Measurements from ENCODE around the gene AMN.
A peak's percentile ranks its signal among the peaks of the same experiment; 100 is the strongest.

The AMN gene

GRCh38 chr14:102899516-102899900 lies 23.0 kb upstream of the AMN start:
- DNase-seq = no peak

GRCh38 chr14:102900631-102901571 lies 21.6 kb upstream of the AMN start:
- peak; percentile 17 for DNase-seq

- DNase-seq = no peak
These were observed 20.8 kb upstream of the AMN start for GRCh38 chr14:102901633-102902032.

- no peak for DNase-seq
These were observed 20.4 kb upstream of the AMN start for GRCh38 chr14:102902086-102902485.

- no peak for DNase-seq
These were observed 19.8 kb upstream of the AMN start for GRCh38 chr14:102902523-102903247.

DNA sequence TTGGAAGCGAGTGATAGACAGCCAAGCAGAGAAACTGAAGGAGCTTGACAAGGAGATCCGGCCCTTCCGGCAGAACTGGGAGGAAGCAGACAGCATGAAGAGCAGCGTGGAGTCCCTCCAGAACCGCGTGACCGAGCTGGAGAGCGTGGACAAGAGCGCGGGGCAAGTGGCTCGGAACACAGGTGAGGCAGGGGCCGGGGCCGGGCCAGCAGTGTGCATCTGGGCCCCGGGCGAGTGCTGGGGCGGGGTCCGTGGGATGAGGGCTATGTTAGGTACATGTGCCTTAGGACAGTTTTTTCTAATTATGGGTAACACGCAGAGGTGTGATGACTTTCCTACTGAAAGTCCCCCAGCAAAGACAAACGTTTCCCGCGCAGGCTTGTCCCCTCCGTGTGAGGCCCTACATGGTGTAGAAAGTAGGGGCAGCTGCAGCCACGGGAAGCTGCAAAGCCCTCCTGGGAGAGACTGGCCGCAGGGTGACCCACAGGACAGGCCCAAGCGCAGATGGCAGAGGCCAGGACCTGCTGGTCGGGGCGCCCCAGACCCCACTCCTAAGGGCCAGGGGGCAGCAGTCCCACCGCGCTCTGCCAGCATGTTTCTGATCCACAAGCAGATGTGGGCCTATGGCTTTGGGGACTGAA lies 19.1 kb upstream of the AMN start:
- no peak for DNase-seq

- no peak for DNase-seq
These were observed 18.5 kb upstream of the AMN start for GRCh38 chr14:102903889-102904512.

DNA sequence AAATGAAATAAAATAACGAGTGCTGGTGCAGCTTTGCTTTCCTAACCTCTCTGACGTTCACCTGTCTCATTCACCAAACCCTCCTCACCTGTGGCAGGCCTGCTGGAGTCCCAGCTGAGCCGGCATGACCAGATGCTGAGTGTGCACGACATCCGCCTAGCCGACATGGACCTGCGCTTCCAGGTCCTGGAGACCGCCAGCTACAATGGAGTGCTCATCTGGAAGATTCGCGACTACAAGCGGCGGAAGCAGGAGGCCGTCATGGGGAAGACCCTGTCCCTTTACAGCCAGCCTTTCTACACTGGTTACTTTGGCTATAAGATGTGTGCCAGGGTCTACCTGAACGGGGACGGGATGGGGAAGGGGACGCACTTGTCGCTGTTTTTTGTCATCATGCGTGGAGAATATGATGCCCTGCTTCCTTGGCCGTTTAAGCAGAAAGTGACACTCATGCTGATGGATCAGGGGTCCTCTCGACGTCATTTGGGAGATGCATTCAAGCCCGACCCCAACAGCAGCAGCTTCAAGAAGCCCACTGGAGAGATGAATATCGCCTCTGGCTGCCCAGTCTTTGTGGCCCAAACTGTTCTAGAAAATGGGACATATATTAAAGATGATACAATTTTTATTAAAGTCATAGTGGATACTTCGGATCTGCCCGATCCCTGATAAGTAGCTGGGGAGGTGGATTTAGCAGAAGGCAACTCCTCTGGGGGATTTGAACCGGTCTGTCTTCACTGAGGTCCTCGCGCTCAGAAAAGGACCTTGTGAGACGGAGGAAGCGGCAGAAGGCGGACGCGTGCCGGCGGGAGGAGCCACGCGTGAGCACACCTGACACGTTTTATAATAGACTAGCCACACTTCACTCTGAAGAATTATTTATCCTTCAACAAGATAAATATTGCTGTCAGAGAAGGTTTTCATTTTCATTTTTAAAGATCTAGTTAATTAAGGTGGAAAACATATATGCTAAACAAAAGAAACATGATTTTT lies 17.1 kb upstream of the AMN start:
- no peak for DNase-seq

- DNase-seq = no peak
These were observed 15.7 kb upstream of the AMN start for GRCh38 chr14:102906616-102907302.

DNA sequence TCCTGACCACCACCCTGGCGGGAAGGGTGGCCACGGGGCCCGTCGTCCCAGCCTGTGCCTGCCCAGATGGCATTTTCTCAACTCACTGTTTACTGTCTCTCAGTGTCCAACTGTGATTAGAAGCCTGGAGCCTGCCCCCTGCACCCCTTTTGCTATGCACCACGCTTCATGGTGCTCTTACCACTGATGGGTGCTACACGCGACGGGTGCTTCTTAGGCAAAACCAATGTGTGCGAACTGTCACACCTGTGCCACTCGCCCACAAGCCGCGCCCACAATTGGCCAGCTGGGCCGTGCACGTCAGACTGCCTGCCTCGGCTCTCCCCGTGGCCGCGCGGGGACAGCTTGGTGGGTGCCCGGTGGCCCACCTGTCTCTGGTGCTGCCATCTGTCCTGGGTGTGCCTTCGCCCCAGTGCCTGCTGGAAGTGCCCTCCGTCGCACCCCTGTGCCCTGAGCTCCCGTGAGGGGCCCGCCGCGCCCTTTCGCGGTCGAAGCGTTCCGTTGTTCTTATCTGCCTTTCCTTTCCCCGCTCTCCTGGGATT lies 15.1 kb upstream of the AMN start:
- no peak for DNase-seq

- DNase-seq = no peak
These were observed 14.3 kb upstream of the AMN start for GRCh38 chr14:102907980-102908730.

DNA sequence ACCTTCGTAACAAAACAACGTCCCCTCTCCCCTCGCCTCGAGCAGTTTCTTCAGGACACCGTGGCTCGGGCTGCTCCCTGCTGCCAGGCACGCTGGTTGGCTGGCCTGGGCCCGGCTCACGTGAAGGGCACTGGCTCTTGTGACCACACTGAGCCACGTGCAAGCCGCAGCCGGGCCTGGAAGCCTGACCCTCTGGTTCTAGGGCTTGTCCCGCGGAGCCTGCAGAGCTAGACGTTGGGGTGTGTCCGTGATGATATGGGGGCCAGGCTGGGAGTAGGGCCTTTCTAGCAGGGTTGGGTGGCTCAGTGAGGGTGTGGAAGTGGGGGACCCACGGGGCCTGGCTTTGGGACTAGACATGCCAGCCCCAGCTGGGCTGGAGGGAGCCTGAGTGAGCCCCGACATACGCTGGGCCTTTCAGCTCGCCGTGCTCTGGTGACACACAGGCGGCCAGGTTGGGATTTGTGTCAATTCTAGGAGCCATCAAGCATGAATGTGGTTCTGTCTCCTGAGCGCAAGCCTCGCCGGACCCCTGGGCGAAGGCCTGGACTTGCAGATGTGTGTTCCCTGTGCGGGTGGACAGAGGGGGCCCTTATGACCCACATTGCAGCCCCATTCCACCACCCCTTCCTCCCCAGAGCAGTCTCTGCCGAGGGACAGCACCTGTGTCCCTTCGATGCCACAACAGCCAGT lies 13.6 kb upstream of the AMN start:
- no peak for DNase-seq

DNA sequence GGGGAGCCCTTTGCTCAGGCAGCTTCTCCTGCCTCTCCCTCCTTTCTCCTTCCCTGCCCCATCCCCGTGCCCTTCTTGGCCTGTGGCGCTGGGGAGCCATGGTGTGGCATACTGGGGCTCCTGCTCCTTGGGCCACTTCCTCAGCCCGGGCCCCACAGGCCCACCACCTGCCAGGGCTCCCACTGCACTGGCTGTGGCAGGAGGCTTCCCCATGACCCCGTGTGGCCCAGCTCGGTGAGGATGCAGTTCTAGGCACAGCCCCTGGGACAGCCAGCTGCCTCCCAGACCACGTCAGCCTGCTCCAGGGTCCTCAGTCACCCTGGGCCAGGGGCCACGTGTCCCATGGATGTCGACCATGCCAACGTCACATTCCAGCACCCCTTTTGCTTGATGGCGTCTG lies 13.0 kb upstream of the AMN start:
- no peak for DNase-seq

- DNase-seq = no peak
These were observed 12.6 kb upstream of the AMN start for GRCh38 chr14:102909911-102910310.

GRCh38 chr14:102910442-102910841 lies 12.0 kb upstream of the AMN start:
- no peak for DNase-seq

DNA sequence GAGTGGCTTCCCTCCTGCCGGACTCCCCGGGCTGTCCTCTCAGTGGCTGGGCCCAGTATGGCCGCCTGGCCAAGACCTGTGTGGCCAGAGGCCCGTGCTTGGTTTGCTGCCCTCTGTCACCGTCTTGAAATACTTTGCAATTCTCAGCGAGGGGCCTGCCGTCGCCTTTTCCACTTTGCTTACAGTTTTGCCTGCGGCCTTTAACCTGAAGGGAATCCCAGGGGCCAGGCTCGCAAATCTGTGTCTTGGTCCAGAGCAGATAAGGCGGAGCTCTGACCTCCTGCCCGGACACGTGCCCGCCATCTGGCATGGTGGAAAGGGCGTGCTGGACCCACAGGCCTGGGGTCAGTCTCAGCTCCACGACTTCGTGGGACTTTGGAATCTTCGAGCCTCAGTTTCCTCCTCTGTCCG lies 10.9 kb upstream of the AMN start:
- DNase-seq = no peak

- DNase-seq = no peak
These were observed 10.3 kb upstream of the AMN start for GRCh38 chr14:102911991-102912761.

GRCh38 chr14:102913341-102914211 lies 8.9 kb upstream of the AMN start:
- DNase-seq = no peak
